Stimulated activated CD4-positive, alpha-beta T cell treated with anti-CD3 and anti-CD28 coated beads, TNF-alpha, amount 100 ng/mL, for 24 hours (primary cell): ENCODE results near the gene HES4.
A peak's percentile ranks its signal among the peaks of the same experiment; 100 is the strongest.
"Not testable (repeated sequence)": the region's sequence is repeated elsewhere in the genome, so short reads cannot be mapped to it uniquely, and the experiment has no call there.

ENCODE experiments used
- DNase-seq, 3 experiments: peaks; one replicate each; pipeline ENCODE4 v3.0.0-alpha.2; 2020; ENCODE audit warnings: low read depth in 3 of 3

The HES4 gene

DNA sequence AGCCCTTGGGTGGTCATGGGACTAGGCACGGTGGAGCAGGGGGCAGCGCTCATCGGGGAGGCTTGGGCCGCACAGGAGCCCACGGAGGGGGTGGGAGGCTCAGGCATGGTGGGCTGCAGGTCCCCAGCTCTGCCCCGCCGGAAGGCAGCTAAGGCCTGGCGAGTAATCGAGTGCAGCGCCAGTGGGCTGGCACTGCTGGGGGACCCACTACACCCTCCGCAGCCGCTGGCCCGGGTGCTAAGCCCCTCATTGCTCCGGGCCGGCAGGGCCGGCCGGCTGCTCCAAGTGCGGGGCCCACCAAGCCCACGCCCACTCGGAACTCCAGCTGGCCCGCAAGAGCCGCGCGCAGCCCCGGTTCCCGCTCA lies 18.4 kb upstream of the HES4 start:
- not testable (repeated sequence) for DNase-seq

DNA sequence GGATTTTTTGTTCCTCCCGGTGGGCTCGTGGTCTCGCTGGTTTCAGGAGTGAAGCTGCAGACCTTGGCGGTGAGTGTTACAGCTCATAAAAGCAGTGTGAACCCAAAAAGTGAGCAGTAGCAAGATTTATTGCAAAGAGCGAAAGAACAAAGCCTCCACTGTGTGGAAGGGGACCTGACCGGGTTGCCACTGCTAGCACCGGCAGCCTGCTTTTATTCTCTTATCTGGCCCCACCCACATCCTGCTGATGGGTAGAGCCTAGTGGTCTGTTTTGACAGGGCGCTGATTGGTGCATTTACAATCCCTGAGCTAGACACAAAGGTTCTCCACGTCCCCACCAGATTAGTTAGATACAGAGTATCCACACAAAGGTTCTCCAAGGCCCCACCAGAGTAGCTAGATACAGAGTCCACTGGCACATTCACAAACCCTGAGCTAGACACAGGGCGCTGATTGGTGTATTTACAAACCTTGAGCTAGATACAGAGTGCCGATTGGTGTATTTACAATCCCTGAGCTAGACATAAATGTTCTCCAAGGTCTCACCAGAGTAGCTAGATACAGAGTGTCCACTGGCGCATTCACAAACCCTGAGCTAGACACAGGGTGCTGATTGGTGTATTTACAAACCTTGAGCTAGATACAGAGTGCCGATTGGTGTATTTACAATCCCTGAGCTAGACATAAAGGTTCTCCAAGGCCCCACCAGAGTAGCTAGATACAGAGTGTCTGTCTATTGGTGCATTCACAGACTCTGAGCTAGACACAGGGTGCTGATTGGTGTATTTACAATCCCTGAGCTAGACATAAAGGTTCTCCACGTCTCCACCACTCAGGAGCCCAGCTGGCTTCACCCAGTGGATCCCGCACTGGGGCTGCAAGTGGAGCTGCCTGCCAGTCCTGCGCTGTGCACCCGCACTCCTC lies 17.8 kb upstream of the HES4 start:
- DNase-seq = not testable (repeated sequence)

DNA sequence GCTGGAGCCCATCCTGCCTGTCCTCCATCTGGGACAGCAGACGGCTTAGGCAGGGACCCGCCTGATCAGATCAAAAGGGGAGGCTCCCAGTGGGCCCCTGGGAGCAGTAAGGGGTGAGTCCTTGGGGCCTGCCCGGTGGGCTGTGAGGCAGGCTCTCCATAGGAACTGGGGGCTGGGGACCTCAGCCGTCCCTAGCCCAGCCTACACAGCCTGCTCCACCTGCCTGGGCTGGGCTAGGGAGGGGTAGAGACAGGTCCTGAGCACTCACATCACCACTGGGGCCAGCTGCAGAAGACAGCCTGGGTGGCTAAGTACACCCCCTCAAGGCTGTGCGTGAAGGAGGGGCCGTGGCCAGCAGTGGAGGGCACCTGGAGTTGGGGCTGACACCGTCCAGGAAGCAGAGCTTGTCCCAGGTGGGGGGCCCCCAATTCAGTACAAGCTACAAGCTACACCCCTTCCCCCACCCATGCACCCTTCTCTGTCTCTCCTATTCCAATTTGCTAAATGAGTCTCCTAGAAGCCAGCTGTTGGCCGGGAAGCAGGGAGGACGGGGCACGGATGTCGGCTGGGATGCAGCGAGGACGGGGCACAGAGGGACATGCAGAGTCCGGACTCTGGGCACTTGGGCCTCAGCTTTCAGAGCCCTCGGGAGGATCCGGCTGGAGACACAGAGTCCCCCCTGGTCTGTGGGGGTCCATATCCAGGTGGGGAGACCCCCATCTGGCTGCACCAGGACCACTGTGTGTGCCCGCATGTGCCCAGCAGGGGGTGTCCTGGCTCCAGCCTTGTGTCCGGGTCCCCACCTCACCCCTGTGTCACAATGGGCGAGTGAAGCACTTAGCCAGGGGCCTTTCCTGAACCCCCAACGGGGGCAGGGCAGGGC lies 15.1 kb upstream of the HES4 start:
- no peak for DNase-seq

DNA sequence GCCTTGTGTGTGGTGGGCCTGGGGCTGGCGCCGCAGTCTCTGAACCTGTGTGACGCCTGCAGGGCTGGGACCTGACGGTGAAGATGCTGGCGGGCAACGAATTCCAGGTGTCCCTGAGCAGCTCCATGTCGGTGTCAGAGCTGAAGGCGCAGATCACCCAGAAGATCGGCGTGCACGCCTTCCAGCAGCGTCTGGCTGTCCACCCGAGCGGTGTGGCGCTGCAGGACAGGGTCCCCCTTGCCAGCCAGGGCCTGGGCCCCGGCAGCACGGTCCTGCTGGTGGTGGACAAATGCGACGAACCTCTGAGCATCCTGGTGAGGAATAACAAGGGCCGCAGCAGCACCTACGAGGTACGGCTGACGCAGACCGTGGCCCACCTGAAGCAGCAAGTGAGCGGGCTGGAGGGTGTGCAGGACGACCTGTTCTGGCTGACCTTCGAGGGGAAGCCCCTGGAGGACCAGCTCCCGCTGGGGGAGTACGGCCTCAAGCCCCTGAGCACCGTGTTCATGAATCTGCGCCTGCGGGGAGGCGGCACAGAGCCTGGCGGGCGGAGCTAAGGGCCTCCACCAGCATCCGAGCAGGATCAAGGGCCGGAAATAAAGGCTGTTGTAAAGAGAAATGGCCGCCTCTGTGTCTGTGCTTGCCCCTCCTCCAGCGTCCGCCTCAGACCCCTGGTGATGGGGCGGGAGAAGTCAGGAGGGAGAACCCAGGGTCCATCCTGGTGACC lies 14.2 kb upstream of the HES4 start:
- DNase-seq = no peak

DNA sequence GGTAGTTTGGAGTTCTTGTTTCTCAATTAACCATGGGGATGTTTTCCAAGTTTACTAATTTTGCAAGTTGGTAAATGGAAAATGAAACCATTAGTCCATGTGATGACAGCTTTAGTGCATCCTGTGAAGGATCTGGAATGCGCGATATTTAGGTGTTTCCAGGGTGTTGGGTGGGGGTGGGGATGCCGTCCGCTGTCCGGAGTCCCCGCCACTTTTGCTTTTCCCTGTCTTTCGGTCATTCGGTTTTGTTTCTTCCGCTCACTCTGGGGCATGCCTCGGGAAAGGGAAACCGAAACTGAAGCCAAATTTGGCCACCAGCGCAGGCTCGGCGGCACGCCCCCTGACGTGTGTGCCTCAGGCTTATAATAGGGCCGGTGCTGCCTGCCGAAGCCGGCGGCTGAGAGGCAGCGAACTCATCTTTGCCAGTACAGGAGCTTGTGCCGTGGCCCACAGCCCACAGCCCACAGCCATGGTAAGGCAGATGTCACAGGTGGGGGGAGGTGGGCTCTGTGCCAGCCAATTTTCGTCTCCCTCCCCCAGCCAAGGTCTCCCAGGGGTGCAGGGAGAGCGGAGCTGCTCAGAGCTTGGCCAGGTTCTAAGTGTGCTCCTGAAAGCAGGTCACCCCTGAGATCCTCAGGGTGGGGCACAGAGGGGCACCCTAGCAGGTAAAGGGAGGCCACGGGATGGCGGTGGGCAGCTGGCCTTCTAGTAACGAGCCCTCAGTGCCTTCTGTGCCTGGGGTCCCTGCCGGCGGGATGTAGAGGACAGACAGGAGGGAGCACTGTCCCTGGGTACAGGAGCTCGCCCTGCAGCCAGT lies 13.4 kb upstream of the HES4 start, which contains the start of gene ISG15:
Gene ISG15, plus strand, starts transcription at position 393 of the 817 bp plus-strand sequence. Its CDS starts 77 bp downstream, at position 470.
- peak; percentile 66 to 84 (median 70) for DNase-seq

DNA sequence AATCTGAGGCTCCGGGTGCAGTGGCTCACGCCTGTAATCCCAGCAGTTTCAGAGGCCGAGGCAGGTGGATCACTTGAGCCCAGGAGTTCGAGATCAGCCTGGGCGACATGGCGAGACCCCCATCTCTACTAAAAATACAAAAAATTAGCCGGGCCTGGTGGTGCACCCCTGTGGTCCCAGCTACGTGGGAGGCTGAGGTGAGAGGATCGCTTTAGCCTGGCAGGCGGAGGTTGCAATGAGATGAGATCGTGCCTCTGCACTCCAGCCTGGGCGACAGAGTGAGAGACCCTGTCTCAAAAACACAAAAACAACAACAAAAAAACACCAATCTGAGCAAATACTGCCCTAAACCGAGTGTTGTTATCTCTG lies 12.8 kb upstream of the HES4 start:
- not testable (repeated sequence) for DNase-seq

DNA sequence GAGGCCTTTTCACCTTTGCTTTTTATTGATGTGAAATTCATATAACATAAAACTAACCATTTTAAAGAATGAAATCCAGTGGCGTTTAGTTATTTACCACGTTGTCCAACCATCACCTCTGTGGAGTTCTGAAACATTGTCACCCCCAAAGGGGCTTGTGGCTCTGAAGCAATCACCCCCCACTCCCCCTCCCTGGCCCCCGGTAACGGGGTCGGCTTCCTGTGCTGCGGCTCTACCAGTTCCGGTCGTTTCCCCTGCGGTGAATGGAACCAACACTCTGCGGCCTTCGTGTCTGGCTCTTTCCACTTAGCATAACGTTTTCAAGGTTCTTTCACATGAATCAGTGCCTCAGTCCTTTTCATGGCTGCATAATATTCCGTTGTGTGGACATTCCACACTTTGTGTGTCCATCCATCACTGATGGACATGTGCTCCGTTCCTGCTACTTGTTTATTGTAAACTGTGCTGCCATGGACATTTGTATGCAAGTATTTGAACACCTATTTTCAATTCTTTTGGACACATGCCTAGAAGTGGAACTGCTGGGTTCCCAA lies 11.6 kb upstream of the HES4 start:
- DNase-seq = no peak

DNA sequence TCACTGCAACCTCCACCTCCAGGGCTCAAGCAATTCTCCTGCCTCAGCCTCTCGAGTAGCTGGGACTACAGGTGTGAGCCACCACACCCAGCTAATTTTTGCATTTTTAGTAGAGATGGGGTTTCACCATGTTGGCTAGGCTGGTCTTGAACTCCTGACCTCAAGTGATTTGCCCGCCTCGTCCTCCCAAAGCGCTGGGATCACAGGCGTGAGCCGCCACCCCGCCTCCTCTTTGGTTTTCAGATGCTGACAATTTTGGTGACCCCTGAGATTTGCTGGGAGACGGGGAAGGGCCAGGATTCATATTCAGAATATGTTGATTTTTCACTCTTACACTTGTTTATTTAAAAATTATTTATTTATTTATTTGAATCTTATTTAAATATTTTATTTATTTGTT lies 10.2 kb upstream of the HES4 start:
- not testable (repeated sequence) for DNase-seq

DNA sequence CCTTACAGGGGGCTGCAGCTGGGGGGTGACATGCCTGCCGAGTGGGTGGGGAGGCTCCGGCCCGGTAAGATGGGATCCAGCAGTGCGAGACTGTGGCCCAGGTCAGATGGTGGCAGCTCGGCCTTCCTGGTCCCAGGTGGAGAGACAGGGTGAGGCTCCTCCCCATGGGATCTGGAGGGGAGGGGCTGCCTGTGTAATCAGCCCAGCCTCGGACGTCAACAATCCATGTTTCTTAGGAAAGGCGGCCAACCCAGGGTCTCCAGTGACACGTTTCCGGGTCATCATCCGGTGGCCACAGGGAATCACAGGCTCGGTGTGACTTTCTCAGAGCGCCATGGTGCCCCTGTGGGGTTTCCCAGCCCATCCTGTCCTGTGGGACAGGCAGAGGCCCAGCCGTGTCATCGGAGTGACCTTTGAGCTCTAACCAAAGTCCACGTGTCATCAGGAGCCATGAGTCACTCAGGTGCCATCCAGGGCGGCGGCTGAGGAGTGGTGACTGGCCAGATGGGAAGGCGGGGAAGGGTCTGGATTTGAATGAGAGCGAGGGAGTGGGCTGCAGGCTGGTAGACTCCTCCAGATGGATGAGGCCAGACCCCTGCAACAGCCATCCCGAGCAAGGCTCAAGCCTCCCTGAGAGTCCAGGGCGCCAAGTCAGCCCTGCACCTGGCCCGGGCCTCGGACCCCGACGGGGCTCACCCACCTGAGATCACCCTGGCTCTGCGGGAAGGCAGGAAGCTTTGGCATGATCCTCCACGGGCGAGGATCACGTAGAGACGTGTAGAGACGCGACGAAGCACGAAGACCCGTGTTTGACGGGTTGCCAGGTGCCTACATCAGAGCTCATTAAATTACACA lies 6.6 kb upstream of the HES4 start:
- DNase-seq = no peak

DNA sequence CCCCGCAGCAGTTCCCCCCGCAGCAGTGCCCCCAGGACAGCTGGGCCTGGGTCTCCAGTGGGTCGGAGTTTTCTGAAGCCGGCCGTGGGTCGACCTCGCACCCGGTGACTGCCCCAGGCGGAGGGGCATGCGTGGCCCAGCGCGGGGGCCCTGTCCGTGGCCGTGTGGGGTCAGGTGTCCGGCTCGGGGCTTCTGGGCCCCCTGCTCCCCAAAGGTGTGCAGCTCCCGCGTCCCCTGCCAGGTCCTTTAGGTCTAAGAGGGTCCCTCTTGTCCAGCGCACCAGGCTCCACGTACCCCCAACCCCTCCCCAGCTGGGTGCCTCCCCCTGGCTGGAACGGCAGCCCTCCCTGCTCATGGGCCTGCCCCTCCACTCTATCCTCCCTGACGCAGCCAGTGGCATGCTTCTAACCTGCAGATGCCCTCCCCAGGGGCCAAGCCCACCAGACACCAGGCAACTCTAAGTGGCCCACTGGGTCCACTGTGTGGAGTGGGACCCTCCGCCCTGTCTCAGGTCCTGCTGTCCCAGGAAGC lies 5.9 kb upstream of the HES4 start:
- no peak for DNase-seq

DNA sequence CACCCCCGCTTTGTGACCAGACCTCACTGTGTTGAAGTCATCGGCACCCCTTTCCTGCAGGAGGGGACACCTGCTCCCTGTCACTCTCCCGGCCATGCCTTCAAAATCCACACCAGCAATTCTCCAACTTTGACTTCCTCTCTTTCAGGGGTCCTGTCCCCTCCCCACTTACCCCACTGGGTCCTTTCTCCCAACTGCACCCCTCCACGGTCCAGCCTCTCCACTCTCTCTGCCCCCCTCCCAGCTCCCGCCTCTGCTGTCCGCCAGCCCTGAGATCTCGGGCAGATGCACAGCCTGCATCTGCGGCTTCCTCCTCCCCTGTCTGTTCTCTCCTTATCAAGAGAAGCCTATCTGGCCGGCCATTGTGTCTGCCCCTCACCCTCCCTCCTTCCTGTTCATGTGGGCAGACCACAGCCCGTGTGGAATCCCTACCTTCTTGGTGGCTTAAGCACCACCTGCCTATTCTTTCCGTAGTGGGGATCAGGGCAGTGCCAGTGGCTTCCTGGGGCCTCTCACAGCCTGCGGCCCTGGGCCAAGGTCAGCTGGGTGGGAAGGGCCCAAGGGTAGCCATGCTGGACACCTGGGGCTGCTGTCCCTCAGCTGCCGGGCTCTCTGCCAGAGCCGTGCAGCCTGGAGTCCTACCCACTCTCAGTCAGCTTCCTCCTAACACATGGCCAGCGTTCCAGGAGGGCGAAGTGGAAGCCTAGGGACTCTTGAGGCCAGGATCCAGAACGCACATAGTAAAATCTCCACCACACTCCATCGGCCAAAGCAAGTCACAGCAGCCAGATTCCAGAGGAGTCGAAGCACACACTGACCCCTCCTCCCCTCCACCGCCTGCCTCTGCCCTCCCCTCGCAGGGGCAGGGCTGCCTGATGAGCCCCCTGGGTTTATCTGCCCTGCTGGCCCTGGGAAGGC lies 5.1 kb upstream of the HES4 start:
- no peak for DNase-seq

DNA sequence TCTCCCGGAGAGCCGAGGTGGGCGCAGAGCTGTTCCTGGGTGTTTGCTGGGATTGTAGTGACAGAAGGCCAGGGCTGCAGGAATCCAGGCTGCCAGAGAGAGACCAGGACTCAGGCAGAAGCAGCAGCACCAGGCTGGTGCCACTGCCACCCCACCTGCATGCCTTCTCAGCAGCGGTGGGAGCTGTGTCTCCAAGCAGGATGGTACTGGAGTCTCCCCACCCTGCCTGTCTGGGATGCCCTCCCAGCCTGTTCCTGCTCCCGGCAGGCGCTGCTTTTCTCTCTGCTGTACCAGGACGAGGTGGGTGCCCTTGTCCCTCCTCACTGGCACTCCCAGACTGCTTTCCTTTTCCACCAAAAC lies 4.5 kb upstream of the HES4 start:
- no peak for DNase-seq

DNA sequence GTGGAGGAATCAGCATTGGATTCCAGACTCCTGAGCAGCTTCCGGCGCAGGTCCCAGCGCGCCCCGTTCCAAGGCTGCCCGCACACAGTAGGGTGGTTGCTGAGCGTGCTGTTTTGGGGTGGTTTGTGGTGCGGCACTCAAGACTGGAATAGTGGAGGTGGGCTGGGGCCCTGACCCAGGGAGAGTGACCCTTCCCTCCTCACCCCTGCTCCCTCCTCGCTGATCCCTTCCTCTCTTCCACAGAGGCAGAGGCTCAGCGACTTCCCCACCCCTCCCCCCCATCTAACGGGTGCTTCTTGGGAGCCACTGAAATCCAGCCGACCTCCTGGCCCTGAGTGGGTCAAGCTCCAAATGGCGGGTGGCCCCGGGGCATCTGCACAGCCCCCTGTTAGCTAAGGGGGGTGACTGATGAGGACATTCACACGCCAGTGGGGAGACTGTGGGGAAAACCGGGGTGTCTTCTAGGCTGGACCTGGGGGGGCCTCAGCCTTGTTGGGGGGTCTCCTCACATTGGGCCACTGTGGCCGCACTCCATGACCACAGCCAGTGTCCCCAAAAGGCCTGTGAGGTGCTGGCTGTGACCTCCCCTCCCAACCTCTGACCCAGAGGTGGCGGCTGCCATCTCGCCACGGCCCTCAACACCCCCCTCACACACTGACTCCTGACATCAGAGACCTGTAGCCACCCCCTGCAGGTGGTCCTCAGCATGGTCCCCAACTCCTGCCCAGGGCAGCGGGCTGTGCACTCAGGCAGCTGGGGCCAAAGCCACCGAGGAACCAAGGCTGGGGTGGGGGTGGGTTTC lies 3.9 kb upstream of the HES4 start:
- DNase-seq = no peak

DNA sequence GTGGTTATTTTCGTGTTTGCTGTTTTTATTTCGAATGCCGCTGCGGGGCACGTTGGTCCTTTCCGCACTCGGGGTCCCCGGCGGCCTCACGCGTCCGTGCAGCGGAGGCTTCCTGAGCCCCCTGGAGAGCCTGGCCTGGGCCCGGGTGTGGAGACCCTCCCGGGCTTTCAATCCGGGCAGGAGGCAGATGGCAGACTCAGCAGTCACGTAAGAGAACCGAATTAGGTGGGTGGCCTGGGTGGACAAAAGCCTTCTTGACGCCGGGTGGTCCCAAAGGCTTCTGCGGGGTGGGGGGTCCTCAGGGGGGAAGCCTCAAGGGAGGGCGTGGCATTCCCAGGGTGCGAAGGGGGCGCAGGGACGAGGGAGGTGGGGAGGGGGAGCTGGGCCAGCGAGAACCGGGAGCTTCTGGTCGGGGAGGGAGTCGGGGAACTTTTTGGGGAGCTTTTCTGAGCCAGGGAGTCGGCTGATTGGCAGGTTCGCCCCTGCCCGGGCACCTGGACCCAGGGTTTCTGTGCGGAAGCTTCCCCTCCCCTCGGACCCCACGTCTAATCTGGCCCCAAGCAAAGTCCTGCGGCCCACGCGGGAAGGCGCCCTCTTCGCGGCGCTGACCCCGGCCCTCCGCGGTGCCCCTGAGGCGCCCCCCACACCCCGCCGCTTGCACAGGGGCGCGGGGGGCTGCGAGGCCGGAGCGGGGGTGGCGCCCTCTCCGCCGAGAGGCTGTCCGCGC lies 1.3 kb upstream of the HES4 start:
- no peak for DNase-seq

DNA sequence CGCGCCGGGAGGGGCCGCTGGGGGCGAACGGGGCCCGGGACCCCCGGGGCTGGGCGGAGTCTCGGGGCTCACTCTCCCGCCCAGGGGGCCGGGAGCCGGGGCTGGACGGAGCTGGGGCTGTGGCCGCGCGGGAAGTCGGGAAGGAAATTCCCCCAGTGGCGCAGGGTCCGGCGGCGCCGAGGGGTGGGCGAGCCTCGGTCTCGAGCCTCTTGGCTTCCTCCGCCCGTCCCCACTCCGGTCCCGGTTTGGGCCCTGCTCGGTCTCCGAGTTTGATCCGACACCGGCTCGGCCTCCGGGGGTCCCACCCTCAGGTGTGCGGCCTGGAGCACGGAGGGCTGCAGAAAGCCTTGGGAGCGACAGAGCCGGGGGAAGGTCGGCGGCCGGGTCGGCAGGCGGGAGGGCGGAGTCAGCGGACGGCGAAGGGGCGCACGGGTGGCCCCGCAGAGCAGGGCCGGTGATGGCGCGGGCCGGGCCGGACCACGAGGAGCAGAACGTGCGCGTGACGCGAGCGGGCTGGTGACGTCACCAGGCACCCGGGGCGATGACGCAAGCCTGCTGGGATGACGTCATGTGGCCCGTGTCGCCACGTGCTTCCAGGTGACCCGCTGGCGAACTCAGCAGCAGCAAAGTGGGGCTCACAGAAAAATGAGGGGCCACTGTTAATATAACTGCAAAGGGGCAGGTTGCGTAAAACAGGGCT lies 610 bp upstream of the HES4 start:
- DNase-seq = peak; percentile 45 to 50 (median 47)

DNA sequence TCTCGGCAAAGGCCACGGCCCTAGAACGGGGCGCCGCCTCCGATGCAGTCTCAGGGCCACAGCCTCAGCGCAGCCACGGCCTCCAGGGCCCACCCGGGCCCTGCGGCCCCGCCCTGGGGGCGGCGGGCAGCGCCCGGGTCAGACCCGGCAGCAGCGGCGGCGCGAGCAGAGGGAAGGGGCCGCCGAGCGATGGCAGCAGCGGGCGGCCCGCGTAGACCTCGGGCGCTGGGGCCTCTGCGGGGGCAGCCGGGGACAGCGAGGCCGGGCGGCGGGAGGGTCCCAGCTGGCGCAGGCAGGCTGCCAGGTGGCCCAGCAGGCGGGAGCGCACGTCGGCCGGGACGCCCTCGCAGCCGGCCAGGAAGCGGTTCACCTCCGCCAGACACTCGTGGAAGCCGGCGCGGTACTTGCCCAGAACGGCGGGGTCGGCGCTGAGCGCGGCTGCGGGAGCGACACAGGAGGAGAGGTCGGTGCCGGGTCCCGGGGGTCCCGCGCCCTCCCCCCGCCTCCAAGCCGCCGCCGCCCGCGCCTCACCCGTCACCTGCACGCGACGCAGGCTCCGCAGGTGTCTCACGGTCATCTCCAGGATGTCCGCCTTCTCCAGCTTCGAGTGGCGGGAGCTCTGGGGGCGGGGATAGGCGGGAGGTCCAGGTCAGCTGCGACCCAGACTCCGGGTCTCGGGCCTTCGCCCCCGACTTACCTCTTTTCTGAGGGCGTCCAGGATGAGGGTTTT lies 737 bp downstream of the HES4 start:
- DNase-seq = no peak
